ENCODE data around the gene RNF112. TPM values are rescaled to one million over a fixed set of nuclear protein-coding genes. Genes with fewer than 3 reads are reported as not detected.

The RNF112 gene
- total RNA-seq, 1 experiment from 2014 or later, result 0.18 TPM

DNA sequence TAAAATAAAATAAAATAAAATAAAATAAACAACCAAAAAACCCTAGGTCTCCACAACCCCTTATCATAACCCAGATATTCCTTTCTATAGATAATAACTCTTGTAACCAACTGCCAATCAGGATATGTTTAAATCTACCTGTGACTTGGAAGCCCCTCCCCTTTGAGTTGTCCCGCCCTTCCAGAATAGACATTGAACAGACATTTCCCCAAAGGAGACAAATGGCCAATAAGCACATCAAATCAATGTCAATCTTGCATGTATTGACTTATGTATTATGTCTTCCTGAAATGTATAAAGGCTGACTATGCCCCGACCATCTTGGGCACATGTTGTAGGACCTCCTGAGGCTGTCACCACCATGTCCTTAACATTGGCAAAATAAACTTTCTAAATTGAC lies 34.2 kb upstream of the RNF112 start:
- BruUV-seq (replicated peaks), result no TSS peak
- Histone ChIP-seq H3K9ac (ENCODE audit: low read length) (peak overlapping the region; percentile 87), H3K4me1 (ENCODE audit: insufficient read depth, low read length) (peaks cover 15% of the 10 kb centered on the region), H3K27ac (ENCODE audit: low read length) (peak overlapping the region; percentile 84), H3K4me2 (ENCODE audit: low read length) (peak overlapping the region; percentile 92), H3F3A (ENCODE audit: low read length, unreplicated experiment) (no peaks in the 10 kb centered on the region), H3K9me3 (ENCODE audit: low read length) (no peaks in the 10 kb centered on the region), H2AFZ (ENCODE audit: low read length) (peak overlapping the region; percentile 88), H3K4me3 (ENCODE audit: low read length) (peak overlapping the region; percentile 78), H3K36me3 (ENCODE audit: low read depth, low read length) (peaks cover 18% of the 10 kb centered on the region), H3K79me2 (ENCODE audit: low read length) (peaks cover 38% of the 10 kb centered on the region), H3K27me3 (ENCODE audit: low read length) (no peaks in the 10 kb centered on the region), H3K9me2 (replicated peaks; ENCODE audit: low read length) (no peaks in the 10 kb centered on the region), H4K20me1 (ENCODE audit: low read length) (no peaks in the 10 kb centered on the region)
- intact Hi-C loops (cut with micrococcal nuclease), result loop anchor here (1.0 to 5.0 kb wide), 2 partner anchors 14 to 130 kb away; no protein-coding TSS in a partner anchor
- TF ChIP-seq EZH2phosphoT487 (IDR thresholded peaks at IDR 0.05; ENCODE audit: borderline replicate concordance, low read length) (no peak), EZH2 (IDR thresholded peaks at IDR 0.05; ENCODE audit: low read length, unreplicated experiment) (no peak), CTCF (conservative IDR thresholded peaks at IDR 0.05; ENCODE audit: low read depth, low read length) (no peak)
- ATAC-seq (no peak), DNase-seq (peak; percentile 70)
- POLR2A ChIA-PET (ENCODE audit: unreplicated experiment), result interaction anchor here (0.6 to 1.2 kb wide), 2 partner anchors 14 to 392 kb away, joined by 3 to 13 read pairs; partner anchors contain the start of gene B9D1
- CTCF ChIA-PET, result interaction anchor here (1.9 kb wide), 1 partner anchor 14 kb away, joined by 16 read pairs; the partner anchor contains the start of gene B9D1

- no TSS peak for BruUV-seq (replicated peaks)
- intact Hi-C loops (cut with micrococcal nuclease), result loop anchor here (1.0 to 5.0 kb wide), 3 partner anchors 15 to 129 kb away; no protein-coding TSS in a partner anchor
- peak; percentile 92 for ATAC-seq
- Histone ChIP-seq H2AFZ (ENCODE audit: low read length) (peak overlapping the region; percentile 88), H3K27me3 (ENCODE audit: low read length) (no peaks in the 10 kb centered on the region), H3K36me3 (ENCODE audit: low read depth, low read length) (peaks cover 24% of the 10 kb centered on the region), H3K4me2 (ENCODE audit: low read length) (peak overlapping the region; percentile 97), H3K79me2 (ENCODE audit: low read length) (peaks cover 38% of the 10 kb centered on the region), H3K9me2 (replicated peaks; ENCODE audit: low read length) (no peaks in the 10 kb centered on the region), H3F3A (ENCODE audit: low read length, unreplicated experiment) (no peaks in the 10 kb centered on the region), H3K9ac (ENCODE audit: low read length) (peak overlapping the region; percentile 90), H3K4me3 (ENCODE audit: low read length) (peak overlapping the region; percentile 78), H3K4me1 (ENCODE audit: insufficient read depth, low read length) (peaks cover 15% of the 10 kb centered on the region), H3K9me3 (ENCODE audit: low read length) (no peaks in the 10 kb centered on the region), H4K20me1 (ENCODE audit: low read length) (no peaks in the 10 kb centered on the region), H3K27ac (ENCODE audit: low read length) (peak overlapping the region; percentile 84)
- peak; percentile 99 for DNase-seq
- TF ChIP-seq CTCF (conservative IDR thresholded peaks at IDR 0.05; ENCODE audit: low read depth, low read length), result no peak
- no peak for TF ChIP-seq EZH2phosphoT487 (IDR thresholded peaks at IDR 0.05; ENCODE audit: borderline replicate concordance, low read length)
- TF ChIP-seq EZH2 (IDR thresholded peaks at IDR 0.05; ENCODE audit: low read length, unreplicated experiment), result no peak
- ChIA-PET CTCF (interaction anchor here (0.7 to 1.9 kb wide), 4 partner anchors 15 to 632 kb away, joined by 3 to 16 read pairs (median 4); partner anchors contain the start of gene B9D1), POLR2A (ENCODE audit: unreplicated experiment) (interaction anchor here (0.6 to 1.2 kb wide), 5 partner anchors 15 to 402 kb away, joined by 3 to 13 read pairs (median 4); partner anchors contain the start of gene B9D1)
These were observed 33.2 kb upstream of the RNF112 start for GRCh38 chr17:19377602-19378415.
